ENCODE results near the gene GPBP1.

Gene GPBP1

DNA sequence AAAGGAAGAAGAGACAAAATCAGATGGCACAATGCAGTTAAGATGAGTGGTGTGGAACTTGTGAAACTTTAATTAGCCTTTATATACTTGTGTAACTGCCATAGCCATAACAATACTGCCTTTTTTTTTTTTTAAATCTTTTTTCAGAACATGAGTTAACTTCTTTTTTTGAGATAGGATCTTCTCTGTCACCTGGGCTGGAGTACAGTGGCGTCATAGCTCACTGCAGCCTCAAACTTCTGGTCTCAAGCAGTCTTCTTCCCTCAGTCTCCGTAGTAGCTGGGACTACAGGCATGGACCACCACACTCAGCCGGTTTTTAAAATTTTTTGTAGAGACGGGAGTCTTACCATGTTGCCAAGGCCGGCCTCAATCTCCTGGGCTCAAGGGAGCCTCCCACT is 37.2 kb downstream of the GPBP1 start:
- Histone ChIP-seq H3K4me3 (ENCODE audit: low read depth, low read length) (no peak overlapping the region), H3K36me3 (ENCODE audit: control insufficient read depth, insufficient read depth, low read length) (peaks cover 24% of the 10 kb centered on the region), H3K27me3 (ENCODE audit: control insufficient read depth, insufficient read depth, low read length) (no peaks in the 10 kb centered on the region), H3K27ac (ENCODE audit: low read depth, low read length) (no peak overlapping the region), H3K4me1 (ENCODE audit: control insufficient read depth, insufficient read depth, low read length) (peaks cover 30% of the 10 kb centered on the region), H3K9me3 (ENCODE audit: control insufficient read depth, insufficient read depth, low read depth, low read length) (no peaks in the 10 kb centered on the region), H3K9ac (ENCODE audit: low read length) (no peak overlapping the region)

DNA sequence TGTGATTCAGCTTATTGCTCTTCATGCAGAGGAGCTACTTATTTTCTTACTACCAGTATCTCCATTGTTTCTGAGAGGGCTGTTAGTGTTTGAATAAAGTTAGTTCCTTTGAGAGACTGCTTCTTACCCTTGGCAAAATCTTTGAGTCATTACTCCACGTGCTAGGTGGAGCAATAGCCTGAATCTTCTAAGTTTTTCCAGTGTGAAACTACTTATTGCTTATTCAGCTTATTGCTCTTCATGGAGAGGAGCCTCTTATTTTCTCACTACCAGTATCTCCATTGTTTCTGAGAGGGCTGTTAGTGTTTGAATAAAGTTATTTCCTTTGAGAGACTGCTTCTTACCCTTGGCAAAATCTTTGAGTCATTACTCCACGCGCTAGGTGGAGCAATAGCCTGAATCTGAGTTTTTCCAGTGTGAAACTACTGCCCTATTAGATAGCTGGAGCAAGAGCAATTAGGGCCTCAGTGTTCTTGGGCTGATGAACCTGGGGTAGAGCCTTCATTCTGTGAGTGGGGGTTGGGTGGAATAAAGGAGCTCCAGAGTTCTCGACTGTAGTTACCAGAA is 41.9 kb downstream of the GPBP1 start:
- Histone ChIP-seq H3K9ac (ENCODE audit: low read length) (no peak overlapping the region), H3K27me3 (ENCODE audit: control insufficient read depth, insufficient read depth, low read length) (no peaks in the 10 kb centered on the region), H3K36me3 (ENCODE audit: control insufficient read depth, insufficient read depth, low read length) (peaks cover 36% of the 10 kb centered on the region), H3K9me3 (ENCODE audit: control insufficient read depth, insufficient read depth, low read depth, low read length) (no peaks in the 10 kb centered on the region), H3K4me3 (ENCODE audit: low read depth, low read length) (no peak overlapping the region), H3K4me1 (ENCODE audit: control insufficient read depth, insufficient read depth, low read length) (peaks cover 6% of the 10 kb centered on the region; the same call in 1 of the 2 replicates), H3K27ac (ENCODE audit: low read depth, low read length) (no peak overlapping the region)

DNA sequence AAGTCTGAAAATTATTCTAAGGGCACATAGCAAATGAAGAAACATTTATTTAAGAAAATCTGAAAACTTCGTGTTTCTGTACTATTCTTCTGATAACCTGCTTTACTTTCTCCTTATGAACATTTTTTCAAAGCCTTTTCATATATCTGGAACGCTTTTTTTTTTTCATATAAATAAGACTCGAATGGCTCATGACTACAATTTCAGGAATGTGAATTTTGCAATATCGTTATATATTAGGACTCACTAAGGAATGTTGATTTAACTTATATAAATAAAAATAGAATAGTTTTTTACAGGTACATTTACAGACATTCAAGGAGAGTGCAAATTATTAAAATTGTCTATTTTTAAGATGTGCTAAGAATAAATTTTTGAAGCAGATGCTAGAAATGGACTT is 42.9 kb downstream of the GPBP1 start:
- Histone ChIP-seq H3K9me3 (ENCODE audit: control insufficient read depth, insufficient read depth, low read depth, low read length) (no peaks in the 10 kb centered on the region), H3K4me1 (ENCODE audit: control insufficient read depth, insufficient read depth, low read length) (peaks cover 6% of the 10 kb centered on the region; the same call in 1 of the 2 replicates), H3K27ac (ENCODE audit: low read depth, low read length) (no peak overlapping the region), H3K4me3 (ENCODE audit: low read depth, low read length) (no peak overlapping the region), H3K27me3 (ENCODE audit: control insufficient read depth, insufficient read depth, low read length) (no peaks in the 10 kb centered on the region), H3K36me3 (ENCODE audit: control insufficient read depth, insufficient read depth, low read length) (peaks cover 36% of the 10 kb centered on the region), H3K9ac (ENCODE audit: low read length) (no peak overlapping the region)

DNA sequence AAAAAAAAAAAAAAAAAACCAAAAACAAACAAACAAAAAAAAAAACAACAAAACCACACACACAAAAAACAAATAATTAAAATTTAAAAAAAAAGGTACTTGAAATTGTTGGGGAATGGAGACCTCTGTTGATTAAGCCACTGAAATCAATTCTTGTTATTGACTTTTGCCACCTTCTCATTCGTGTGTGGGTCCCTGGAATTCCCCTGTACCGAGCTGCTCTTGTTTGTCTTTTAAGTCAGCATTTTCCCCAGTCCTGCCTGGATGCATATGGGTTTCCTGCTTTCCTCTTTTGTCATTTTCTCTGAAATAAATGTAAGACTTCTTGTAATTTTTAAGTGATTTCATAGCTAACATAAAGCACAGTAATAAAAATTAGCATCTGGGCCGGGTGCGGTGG is 45.5 kb downstream of the GPBP1 start:
- Histone ChIP-seq H3K27me3 (ENCODE audit: control insufficient read depth, insufficient read depth, low read length) (no peaks in the 10 kb centered on the region), H3K4me3 (ENCODE audit: low read depth, low read length) (no peak overlapping the region), H3K36me3 (ENCODE audit: control insufficient read depth, insufficient read depth, low read length) (peaks cover 32% of the 10 kb centered on the region), H3K9me3 (ENCODE audit: control insufficient read depth, insufficient read depth, low read depth, low read length) (no peaks in the 10 kb centered on the region), H3K4me1 (ENCODE audit: control insufficient read depth, insufficient read depth, low read length) (peaks cover 6% of the 10 kb centered on the region; the same call in 1 of the 2 replicates), H3K9ac (ENCODE audit: low read length) (no peak overlapping the region), H3K27ac (ENCODE audit: low read depth, low read length) (no peak overlapping the region)

DNA sequence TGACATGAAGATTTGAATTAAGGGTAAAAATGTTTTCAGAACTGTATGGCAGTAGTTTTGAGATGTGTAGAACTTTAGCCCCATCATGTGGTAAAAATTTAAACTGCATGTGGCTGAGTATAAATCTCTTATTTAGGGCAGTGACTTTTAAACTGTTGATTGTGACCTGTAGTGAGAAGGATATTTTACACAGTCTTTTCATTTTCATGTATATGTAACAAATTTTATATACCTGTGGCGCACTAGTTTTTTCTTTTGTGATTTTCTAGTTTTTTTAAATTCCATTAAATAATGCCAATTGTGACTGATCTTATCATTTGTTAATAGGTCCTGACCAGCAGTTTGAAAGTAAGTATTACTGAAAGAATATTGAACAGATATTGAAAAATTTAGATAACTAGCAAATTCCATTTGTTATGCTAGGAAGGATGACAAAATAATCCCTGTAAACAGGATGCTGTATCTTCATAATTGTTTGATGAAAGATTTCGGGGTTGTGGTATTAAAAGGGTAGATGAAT is 47.2 kb downstream of the GPBP1 start:
- Histone ChIP-seq H3K9me3 (ENCODE audit: control insufficient read depth, insufficient read depth, low read depth, low read length) (no peaks in the 10 kb centered on the region), H3K36me3 (ENCODE audit: control insufficient read depth, insufficient read depth, low read length) (peaks cover 28% of the 10 kb centered on the region), H3K4me3 (ENCODE audit: low read depth, low read length) (no peak overlapping the region), H3K4me1 (ENCODE audit: control insufficient read depth, insufficient read depth, low read length) (no peaks in the 10 kb centered on the region), H3K27ac (ENCODE audit: low read depth, low read length) (no peak overlapping the region), H3K27me3 (ENCODE audit: control insufficient read depth, insufficient read depth, low read length) (no peaks in the 10 kb centered on the region), H3K9ac (ENCODE audit: low read length) (no peak overlapping the region)

DNA sequence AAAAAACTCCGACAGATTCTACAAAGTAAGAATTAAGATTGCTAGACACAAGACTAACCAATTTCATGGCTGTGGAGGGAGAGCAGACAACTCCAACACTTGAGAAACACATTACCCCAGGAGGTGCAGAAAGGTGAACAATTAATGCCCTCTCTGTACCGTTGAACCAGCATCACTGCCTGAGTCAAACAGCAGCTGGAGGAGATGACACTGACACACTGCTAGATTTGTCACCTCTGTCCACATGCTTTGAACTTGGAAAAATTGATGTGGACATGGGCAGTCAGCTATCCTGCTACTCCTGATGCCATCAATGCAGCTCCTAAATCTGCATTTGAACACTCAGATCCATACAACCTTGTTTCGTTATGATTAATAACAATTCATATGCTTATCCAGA is 51.7 kb downstream of the GPBP1 start:
- Histone ChIP-seq H3K27me3 (ENCODE audit: control insufficient read depth, insufficient read depth, low read length) (no peaks in the 10 kb centered on the region), H3K27ac (ENCODE audit: low read depth, low read length) (no peak overlapping the region), H3K4me1 (ENCODE audit: control insufficient read depth, insufficient read depth, low read length) (no peaks in the 10 kb centered on the region), H3K9me3 (ENCODE audit: control insufficient read depth, insufficient read depth, low read depth, low read length) (no peaks in the 10 kb centered on the region; the same call in 1 of the 2 replicates), H3K36me3 (ENCODE audit: control insufficient read depth, insufficient read depth, low read length) (peaks cover 36% of the 10 kb centered on the region), H3K9ac (ENCODE audit: low read length) (no peak overlapping the region), H3K4me3 (ENCODE audit: low read depth, low read length) (no peak overlapping the region)

DNA sequence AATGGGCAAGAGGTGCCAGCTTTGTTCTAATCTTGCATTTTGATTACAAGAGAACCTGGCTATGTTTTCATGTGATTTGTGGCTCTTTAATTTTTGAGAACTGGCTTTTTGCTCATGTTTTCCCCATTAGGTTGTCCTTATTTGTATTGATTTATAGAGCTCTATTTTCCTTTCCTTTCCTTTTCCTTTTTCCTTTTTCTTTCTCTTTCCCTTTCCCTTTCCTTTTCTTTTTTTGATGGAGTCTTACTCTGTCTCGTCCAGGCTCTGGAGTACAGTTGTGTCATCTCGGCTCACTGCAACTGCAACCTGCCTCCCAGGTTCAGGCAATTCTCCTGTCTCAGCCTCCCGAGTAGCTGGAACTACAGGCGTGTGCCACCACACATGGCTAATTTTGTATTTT is 55.5 kb downstream of the GPBP1 start:
- Histone ChIP-seq H3K4me1 (ENCODE audit: control insufficient read depth, insufficient read depth, low read length) (no peaks in the 10 kb centered on the region), H3K27ac (ENCODE audit: low read depth, low read length) (no peak overlapping the region), H3K27me3 (ENCODE audit: control insufficient read depth, insufficient read depth, low read length) (no peaks in the 10 kb centered on the region), H3K9ac (ENCODE audit: low read length) (no peak overlapping the region), H3K36me3 (ENCODE audit: control insufficient read depth, insufficient read depth, low read length) (peaks cover 65% of the 10 kb centered on the region), H3K9me3 (ENCODE audit: control insufficient read depth, insufficient read depth, low read depth, low read length) (peaks cover 13% of the 10 kb centered on the region), H3K4me3 (ENCODE audit: low read depth, low read length) (no peak overlapping the region)

DNA sequence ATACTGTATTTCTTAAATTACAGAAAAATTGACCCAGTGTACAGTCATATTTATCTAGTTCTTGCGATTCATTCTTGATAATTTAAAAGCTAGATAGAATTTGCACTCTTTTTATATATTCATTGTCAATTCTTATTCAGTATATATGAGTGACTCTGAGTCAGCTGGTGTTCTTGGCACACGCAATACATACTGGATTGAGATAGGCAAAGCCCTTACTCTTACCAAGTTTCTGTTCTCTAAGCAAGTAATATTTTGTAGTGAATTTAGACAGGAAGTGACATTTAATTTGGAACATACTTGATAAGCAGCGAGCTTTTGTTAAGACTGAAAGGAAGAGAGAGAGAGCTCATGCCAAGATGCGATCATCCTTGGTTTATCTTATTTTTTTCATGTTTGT is 57.7 kb downstream of the GPBP1 start:
- H3K9ac ChIP-seq (ENCODE audit: low read length) = no peak overlapping the region
- H3K4me3 ChIP-seq (ENCODE audit: low read depth, low read length) = no peak overlapping the region
- peaks cover 1% of the 10 kb centered on the region; the same call in 1 of the 2 replicates for H3K4me1 ChIP-seq (ENCODE audit: control insufficient read depth, insufficient read depth, low read length)
- no peaks in the 10 kb centered on the region for H3K27me3 ChIP-seq (ENCODE audit: control insufficient read depth, insufficient read depth, low read length)
- H3K9me3 ChIP-seq (ENCODE audit: control insufficient read depth, insufficient read depth, low read depth, low read length) = peaks cover 13% of the 10 kb centered on the region
- H3K27ac ChIP-seq (ENCODE audit: low read depth, low read length) = no peak overlapping the region
- peaks cover 69% of the 10 kb centered on the region for H3K36me3 ChIP-seq (ENCODE audit: control insufficient read depth, insufficient read depth, low read length)

DNA sequence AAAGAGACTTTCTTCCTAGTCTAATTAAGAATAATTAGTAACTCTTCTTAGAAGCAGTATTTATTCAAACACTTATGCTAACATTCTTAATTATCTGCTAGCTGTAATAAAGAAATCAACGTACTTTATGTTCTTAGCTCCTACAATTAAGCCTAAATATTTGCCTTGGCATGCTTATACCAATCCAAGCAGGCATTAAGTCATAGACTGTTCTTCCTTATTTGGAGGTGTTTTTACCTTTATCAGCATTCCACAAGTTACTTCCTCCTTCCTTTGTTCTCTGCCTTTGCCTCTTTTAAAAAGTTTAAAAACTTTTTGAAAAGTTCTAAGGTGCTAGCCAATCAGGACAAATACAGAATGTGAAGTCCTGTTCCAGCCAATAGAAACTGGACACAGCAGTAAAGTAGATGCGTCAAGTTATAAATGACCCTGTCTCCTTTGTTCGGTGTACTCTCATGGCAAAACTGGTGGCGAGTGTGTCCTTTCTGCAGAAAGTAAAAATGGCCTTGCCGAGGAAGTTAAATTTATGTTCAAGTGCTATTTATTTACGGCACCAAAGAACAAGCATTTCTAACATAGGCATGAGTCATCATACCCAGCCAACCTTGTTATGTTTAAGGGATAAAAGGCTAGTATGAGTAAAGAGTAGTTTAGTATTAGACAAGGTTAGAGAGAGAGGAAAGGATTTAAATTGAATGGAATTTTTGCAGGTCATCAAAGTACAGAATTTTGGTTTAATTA is 58.6 kb downstream of the GPBP1 start:
- Histone ChIP-seq H3K27ac (ENCODE audit: low read depth, low read length) (peak overlapping the region; percentile 21; the same call in 1 of the 2 replicates), H3K27me3 (ENCODE audit: control insufficient read depth, insufficient read depth, low read length) (no peaks in the 10 kb centered on the region), H3K36me3 (ENCODE audit: control insufficient read depth, insufficient read depth, low read length) (peaks cover 74% of the 10 kb centered on the region), H3K9ac (ENCODE audit: low read length) (no peak overlapping the region), H3K4me1 (ENCODE audit: control insufficient read depth, insufficient read depth, low read length) (peaks cover 5% of the 10 kb centered on the region; the same call in 1 of the 2 replicates), H3K9me3 (ENCODE audit: control insufficient read depth, insufficient read depth, low read depth, low read length) (peaks cover 13% of the 10 kb centered on the region), H3K4me3 (ENCODE audit: low read depth, low read length) (no peak overlapping the region)

DNA sequence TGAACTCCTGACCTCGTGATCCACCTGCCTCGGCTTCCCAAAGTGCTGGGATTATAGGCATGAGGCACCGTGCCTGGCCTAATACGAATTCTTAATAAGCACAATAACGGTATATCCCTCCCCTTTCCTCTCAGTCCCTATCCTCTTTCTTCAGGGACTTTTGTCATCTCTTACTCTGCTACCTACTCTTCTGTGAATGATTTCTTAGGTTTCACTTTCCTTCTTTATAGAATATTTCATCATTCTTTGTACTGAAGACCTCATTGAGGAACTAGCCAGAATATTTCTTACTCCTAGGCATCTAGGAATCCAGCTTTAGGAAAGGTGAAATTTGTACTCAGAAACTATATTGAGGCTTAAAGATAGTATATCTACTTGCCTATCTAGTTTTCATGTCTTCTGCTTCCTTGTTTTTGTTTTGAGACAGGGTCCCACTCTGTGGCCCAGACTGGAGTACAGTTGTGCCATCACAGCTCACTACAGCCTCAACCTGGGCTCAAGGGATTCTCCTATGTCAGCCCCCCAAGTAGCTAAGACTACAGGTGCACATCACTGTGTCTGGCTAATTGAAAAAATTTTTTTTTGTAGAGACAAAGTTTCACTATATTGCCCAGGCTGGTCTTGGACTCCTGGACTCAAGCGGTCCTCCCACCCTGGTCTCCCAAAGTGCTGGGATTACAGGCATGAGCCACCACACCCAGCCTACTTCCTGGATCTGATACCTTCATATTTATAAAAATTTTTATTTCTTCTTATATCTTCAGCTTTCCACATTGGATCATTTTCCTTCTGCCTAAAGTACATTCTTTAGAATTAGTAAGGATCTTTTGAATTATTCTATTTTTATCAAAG is 69.7 kb downstream of the GPBP1 start:
- H3K9me3 ChIP-seq (ENCODE audit: control insufficient read depth, insufficient read depth, low read depth, low read length) = no peaks in the 10 kb centered on the region
- no peaks in the 10 kb centered on the region for H3K4me1 ChIP-seq (ENCODE audit: control insufficient read depth, insufficient read depth, low read length)
- H3K27ac ChIP-seq (ENCODE audit: low read depth, low read length) = no peak overlapping the region
- peaks cover 41% of the 10 kb centered on the region for H3K36me3 ChIP-seq (ENCODE audit: control insufficient read depth, insufficient read depth, low read length)
- no peaks in the 10 kb centered on the region for H3K27me3 ChIP-seq (ENCODE audit: control insufficient read depth, insufficient read depth, low read length)
- H3K4me3 ChIP-seq (ENCODE audit: low read depth, low read length) = no peak overlapping the region
- H3K9ac ChIP-seq (ENCODE audit: low read length) = no peak overlapping the region

DNA sequence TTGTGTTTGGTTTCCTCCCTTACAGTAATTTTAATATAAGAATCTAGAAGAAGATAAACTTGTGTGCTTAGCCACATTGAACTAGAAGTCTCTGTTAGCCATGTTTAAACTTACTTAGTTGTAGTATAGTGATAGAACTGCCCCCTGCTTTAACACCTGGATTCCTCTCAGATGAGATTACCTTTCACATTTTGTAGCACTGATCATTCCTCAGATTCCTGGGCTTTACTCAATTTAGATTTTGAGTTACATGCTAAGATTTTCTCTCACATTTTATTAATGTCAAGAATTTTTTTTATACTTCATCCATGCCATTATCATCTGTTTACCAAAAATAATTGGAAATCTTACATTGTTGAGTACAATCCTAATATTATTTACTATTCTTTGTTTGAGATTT is 70.5 kb downstream of the GPBP1 start:
- H3K36me3 ChIP-seq (ENCODE audit: control insufficient read depth, insufficient read depth, low read length) = peaks cover 49% of the 10 kb centered on the region
- H3K4me1 ChIP-seq (ENCODE audit: control insufficient read depth, insufficient read depth, low read length) = no peaks in the 10 kb centered on the region
- H3K27ac ChIP-seq (ENCODE audit: low read depth, low read length) = no peak overlapping the region
- H3K4me3 ChIP-seq (ENCODE audit: low read depth, low read length) = no peak overlapping the region
- no peaks in the 10 kb centered on the region for H3K9me3 ChIP-seq (ENCODE audit: control insufficient read depth, insufficient read depth, low read depth, low read length)
- H3K9ac ChIP-seq (ENCODE audit: low read length) = no peak overlapping the region
- no peaks in the 10 kb centered on the region for H3K27me3 ChIP-seq (ENCODE audit: control insufficient read depth, insufficient read depth, low read length)

Measured in HUES6 (cell line).